Left lung (tissue), 10 donors: ENCODE measurements around the gene SKIC2. TPM values are rescaled to one million over a fixed set of nuclear protein-coding genes. Genes with fewer than 3 reads are reported as not detected.

Experiments
- ATAC-seq: fragments of 200-7000 bp; cut with Tn5 transposase; one replicate; pipeline ENCODE4 v1.9.1; 2020; ENCODE audit warnings: moderate library complexity
- DNase-seq, 4 donors: peaks; one replicate each; pipeline ENCODE4 v3.0.0-alpha.2; 2013 to 2020
- H3K27ac ChIP-seq, 2 donors: fragments of 200-600 bp; sonication (generic) in 1 of 2; one replicate each; pipeline versions ENCODE4 v1.5.0 to v1.8.0; 2020 to 2021
- H3K27me3 ChIP-seq, 2 donors: fragments of 200-600 bp; sonication (generic) in 1 of 2; one replicate each; pipeline versions ENCODE4 v1.5.0 to v1.8.0; 2020 to 2021
- H3K36me3 ChIP-seq, 2 donors: fragments of 200-600 bp; sonication (generic) in 1 of 2; one replicate each; pipeline versions ENCODE4 v1.5.0 to v1.8.0; 2020 to 2021
- H3K4me1 ChIP-seq, 2 donors: fragments of 200-600 bp; one replicate each; pipeline ENCODE4 v1.8.0; 2021
- H3K4me3 ChIP-seq, 2 donors: fragments of 200-600 bp; sonication (generic) in 1 of 2; one replicate each; pipeline versions ENCODE4 v1.5.0 to v1.8.0; 2020 to 2021; ENCODE audit warnings: mild to moderate bottlenecking in 1 of 2
- H3K9me3 ChIP-seq, 2 donors: fragments of 200-600 bp; sonication (generic) in 1 of 2; one replicate each; pipeline versions ENCODE4 v1.5.0 to v1.8.0; 2020 to 2021
- CTCF ChIP-seq, 2 donors: fragments of 200-600 bp; sonication (generic) in 1 of 2; IDR thresholded peaks; one replicate each; pipeline versions ENCODE4 v1.5.0 to v1.8.0; 2021; ENCODE audit warnings: antibody characterized with exemption in 2 of 2
- intact Hi-C, 2 donors: fragments of 100-400 bp; cut with DNase I; formaldehyde crosslinking; loops; one replicate each; pipeline versions ENCODE4 v1.11.2 to v1.14.2; 2022
- polyA plus RNA-seq, 6 donors: library from polyadenylated mRNA; unstranded; fragments of 120-200 nt; gene quantifications; one replicate each; pipeline ENCODE4 v1.2.1, GENCODE V29; 2013; ENCODE audit not compliant: insufficient read length in 6 of 6
- total RNA-seq, 2 donors: library from RNA; stranded (reverse); fragmentation: NEBNext Ultra II Directional; extraction: Animal tissue kit (Norgen Biotek cat#: 25700); gene quantifications; one replicate each; pipeline ENCODE4 v1.2.1, GENCODE V29; 2021
- donor health status: DM: no; HTN: yes; CAD: no.
- donor health status: DM: no; HTN: no; CAD: no.

The SKIC2 gene
- total and polyA plus RNA-seq, 8 donors: 39.1 to 67.9 (median 44.7) TPM

GRCh38 chr6:31954511-31954910 lies 4.5 kb upstream of the SKIC2 start:
- peak in 1 of 4 donors; percentile 65 for DNase-seq
- no peak for ATAC-seq
- no peaks in the 10 kb centered on the region for H3K9me3 ChIP-seq
- peaks cover 9 to 22% of the 10 kb centered on the region in 2 donors for H3K4me1 ChIP-seq
- no peak for TF ChIP-seq CTCF (IDR thresholded peaks at IDR 0.05)
- peaks cover 0 to 74% of the 10 kb centered on the region in 2 donors for H3K36me3 ChIP-seq
- no peak overlapping the region for H3K4me3 ChIP-seq
- no peak overlapping the region for H3K27ac ChIP-seq
- intact Hi-C loops: loop anchor here in 1 of 2 donors (10.0 kb wide), 1 partner anchor 280 kb away; no protein-coding TSS in a partner anchor
- no peaks in the 10 kb centered on the region for H3K27me3 ChIP-seq

GRCh38 chr6:31956796-31957195 lies 2.2 kb upstream of the SKIC2 start:
- Histone ChIP-seq H3K9me3 (no peaks in the 10 kb centered on the region), H3K4me3 (no peak overlapping the region), H3K4me1 (peaks cover 13 to 32% of the 10 kb centered on the region in 2 donors), H3K27me3 (no peaks in the 10 kb centered on the region), H3K36me3 (peaks cover 0 to 70% of the 10 kb centered on the region in 2 donors), H3K27ac (no peak overlapping the region)
- ATAC-seq (no peak), DNase-seq (peak in 1 of 4 donors; percentile 3)
- no peak for TF ChIP-seq CTCF (IDR thresholded peaks at IDR 0.05)
- intact Hi-C loops: loop anchor here in 1 of 2 donors (10.0 kb wide), 1 partner anchor 282 kb away; no protein-coding TSS in a partner anchor

- peak in 1 of 4 donors; percentile 39 for DNase-seq
- intact Hi-C loops: loop anchor here in 1 of 2 donors (10.0 kb wide), 1 partner anchor 284 kb away; no protein-coding TSS in a partner anchor
- TF ChIP-seq CTCF (IDR thresholded peaks at IDR 0.05): no peak
- ATAC-seq: peak; percentile 4
- Histone ChIP-seq H3K9me3 (no peaks in the 10 kb centered on the region), H3K4me1 (peaks cover 13 to 32% of the 10 kb centered on the region in 2 donors), H3K36me3 (peaks cover 0 to 71% of the 10 kb centered on the region in 2 donors), H3K4me3 (peak overlapping the region; percentile 66 to 97), H3K27ac (peak overlapping the region; percentile 56 to 85), H3K27me3 (no peaks in the 10 kb centered on the region)
Measured at GRCh38 chr6:31958412-31958740, 599 bp upstream of the SKIC2 start.

- intact Hi-C loops: no loop called here
- no peak overlapping the region for H3K27ac ChIP-seq
- peaks cover 13 to 32% of the 10 kb centered on the region in 2 donors for H3K4me1 ChIP-seq
- ATAC-seq (no peak), DNase-seq (peak in 1 of 4 donors; percentile 71)
- H3K36me3 ChIP-seq: peaks cover 0 to 71% of the 10 kb centered on the region in 2 donors
- H3K27me3 ChIP-seq: no peaks in the 10 kb centered on the region
- no peak for TF ChIP-seq CTCF (IDR thresholded peaks at IDR 0.05)
- H3K4me3 ChIP-seq: no peak overlapping the region
- H3K9me3 ChIP-seq: no peaks in the 10 kb centered on the region
Measured at GRCh38 chr6:31961616-31962015, 2.6 kb downstream of the SKIC2 start.

- Histone ChIP-seq H3K4me3 (no peak overlapping the region), H3K4me1 (peaks cover 6 to 14% of the 10 kb centered on the region in 2 donors), H3K27me3 (no peaks in the 10 kb centered on the region), H3K36me3 (peaks cover 0 to 89% of the 10 kb centered on the region in 2 donors), H3K27ac (no peak overlapping the region), H3K9me3 (no peaks in the 10 kb centered on the region)
- ATAC-seq (no peak), DNase-seq (no peak)
- intact Hi-C loops: no loop called here
- TF ChIP-seq CTCF (IDR thresholded peaks at IDR 0.05): no peak
Measured at GRCh38 chr6:31963921-31964320, 4.9 kb downstream of the SKIC2 start.
